ENCODE results near the gene PUSL1. TPM values are rescaled to one million over a fixed set of nuclear protein-coding genes. Genes with fewer than 3 reads are reported as not detected.

Gene PUSL1
- total RNA-seq, 1 donor = 12.6 TPM

DNA sequence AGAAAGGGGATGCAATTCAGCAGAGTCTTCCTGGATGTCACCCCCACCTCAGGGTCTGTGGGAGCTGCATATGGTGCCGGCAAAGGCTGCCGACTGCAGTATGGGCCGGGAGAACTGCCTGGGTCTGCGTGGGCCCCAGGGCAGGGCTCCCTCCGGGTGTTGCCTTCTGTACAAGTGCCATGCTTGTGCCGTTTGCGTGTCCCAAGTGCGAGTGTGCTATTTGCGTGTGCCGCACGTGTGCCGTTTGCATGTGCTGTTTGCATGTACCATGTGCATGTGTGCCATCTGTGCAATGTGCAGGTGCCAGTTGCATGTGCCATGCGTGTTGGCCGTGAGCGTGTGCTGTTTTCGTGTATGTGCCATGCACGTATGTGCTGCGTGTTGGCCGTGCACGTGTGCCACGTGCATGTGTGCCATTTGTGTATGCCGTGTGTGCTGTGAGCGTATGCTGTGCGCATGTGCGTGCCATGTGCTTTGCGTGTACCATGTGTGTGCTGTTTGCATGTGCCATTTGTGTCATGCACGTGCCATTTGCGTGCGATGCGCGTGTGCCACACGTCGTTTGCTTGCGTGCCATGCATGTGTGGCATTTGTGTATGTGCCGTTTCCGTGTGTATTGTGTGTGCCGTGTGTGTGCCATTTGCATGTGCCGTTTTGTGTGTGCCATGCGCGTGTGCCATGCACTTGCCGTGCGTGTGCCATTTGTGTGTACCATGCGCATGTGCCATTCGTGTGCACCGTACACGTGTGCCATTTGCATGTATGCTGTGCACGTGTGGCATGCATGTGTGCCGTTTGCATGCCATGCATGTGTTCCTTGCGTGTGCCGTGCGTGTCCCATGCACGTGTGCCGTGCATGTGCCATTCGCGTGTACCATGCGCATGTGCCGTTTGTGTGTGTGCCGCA is 21.2 kb downstream of the PUSL1 start:
- Histone ChIP-seq H3K4me3 (ENCODE audit: low read length) (no peak overlapping the region), H3K9me3 (ENCODE audit: low read depth, low read length) (no peaks in the 10 kb centered on the region), H3K27me3 (ENCODE audit: insufficient read depth, low read length) (no peaks in the 10 kb centered on the region), H3K4me1 (ENCODE audit: insufficient read depth, low read length) (peaks cover 15% of the 10 kb centered on the region)

DNA sequence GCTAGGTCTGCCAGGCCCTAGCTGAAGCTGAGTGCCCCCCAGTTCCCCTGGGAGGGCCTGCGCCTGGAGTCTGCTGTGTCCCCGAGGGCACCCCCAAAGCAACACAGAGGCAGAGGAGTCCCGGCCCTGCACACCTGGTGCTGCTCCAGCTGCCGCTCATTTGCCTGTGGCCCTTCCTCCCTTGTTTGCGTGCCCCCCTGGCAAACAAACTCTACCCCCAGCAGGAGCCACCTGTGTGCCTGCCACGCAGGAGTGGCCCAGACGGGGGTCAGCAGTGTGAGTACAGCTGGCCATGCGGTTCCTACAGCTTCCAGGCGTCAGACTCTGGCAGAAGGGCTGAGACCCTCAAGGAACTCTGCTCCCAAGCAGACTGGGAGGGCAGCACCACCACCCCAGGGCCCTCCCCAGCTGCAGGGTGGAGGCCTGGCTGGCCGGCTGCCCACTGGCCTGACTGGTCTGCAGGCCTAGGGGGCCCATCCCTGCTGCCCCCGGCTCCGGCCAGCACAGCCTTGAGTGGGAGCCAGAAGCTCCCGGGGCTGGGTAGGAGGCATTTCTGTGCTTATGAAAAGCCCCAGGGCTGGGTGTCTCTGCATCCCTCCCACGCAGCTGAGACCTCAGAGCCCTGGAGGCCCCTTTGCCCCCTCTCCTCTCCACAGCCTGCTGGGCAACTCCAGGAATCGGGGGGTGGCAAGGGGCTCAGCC is 22.1 kb downstream of the PUSL1 start:
- Histone ChIP-seq H3K27me3 (ENCODE audit: insufficient read depth, low read length) (no peaks in the 10 kb centered on the region), H3K9me3 (ENCODE audit: low read depth, low read length) (no peaks in the 10 kb centered on the region), H3K4me1 (ENCODE audit: insufficient read depth, low read length) (peaks cover 9% of the 10 kb centered on the region), H3K4me3 (ENCODE audit: low read length) (no peak overlapping the region)

DNA sequence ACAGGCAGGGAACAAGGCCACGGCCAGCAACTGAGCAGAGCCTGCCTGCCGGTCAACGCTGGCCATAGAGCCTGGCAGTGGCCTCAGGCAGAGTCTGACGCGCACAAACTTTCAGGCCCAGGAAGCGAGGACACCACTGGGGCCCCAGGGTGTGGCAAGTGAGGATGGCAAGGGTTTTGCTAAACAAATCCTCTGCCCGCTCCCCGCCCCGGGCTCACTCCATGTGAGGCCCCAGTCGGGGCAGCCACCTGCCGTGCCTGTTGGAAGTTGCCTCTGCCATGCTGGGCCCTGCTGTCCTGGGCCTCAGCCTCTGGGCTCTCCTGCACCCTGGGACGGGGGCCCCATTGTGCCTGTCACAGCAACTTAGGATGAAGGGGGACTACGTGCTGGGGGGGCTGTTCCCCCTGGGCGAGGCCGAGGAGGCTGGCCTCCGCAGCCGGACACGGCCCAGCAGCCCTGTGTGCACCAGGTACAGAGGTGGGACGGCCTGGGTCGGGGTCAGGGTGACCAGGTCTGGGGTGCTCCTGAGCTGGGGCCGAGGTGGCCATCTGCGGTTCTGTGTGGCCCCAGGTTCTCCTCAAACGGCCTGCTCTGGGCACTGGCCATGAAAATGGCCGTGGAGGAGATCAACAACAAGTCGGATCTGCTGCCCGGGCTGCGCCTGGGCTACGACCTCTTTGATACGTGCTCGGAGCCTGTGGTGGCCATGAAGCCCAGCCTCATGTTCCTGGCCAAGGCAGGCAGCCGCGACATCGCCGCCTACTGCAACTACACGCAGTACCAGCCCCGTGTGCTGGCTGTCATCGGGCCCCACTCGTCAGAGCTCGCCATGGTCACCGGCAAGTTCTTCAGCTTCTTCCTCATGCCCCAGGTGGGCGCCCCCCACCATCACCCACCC is 22.9 kb downstream of the PUSL1 start, which contains the start of gene TAS1R3:
Gene TAS1R3 (plus strand): TSS at position 213 of the 898 bp plus-strand sequence. CDS start 66 bp downstream, at position 279.
- no peak within 1 kb of the TSS for H3K4me3 ChIP-seq (ENCODE audit: low read length)

DNA sequence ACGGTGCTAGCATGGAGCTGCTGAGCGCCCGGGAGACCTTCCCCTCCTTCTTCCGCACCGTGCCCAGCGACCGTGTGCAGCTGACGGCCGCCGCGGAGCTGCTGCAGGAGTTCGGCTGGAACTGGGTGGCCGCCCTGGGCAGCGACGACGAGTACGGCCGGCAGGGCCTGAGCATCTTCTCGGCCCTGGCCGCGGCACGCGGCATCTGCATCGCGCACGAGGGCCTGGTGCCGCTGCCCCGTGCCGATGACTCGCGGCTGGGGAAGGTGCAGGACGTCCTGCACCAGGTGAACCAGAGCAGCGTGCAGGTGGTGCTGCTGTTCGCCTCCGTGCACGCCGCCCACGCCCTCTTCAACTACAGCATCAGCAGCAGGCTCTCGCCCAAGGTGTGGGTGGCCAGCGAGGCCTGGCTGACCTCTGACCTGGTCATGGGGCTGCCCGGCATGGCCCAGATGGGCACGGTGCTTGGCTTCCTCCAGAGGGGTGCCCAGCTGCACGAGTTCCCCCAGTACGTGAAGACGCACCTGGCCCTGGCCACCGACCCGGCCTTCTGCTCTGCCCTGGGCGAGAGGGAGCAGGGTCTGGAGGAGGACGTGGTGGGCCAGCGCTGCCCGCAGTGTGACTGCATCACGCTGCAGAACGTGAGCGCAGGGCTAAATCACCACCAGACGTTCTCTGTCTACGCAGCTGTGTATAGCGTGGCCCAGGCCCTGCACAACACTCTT is 23.8 kb downstream of the PUSL1 start:
- Histone ChIP-seq H3K9me3 (ENCODE audit: low read depth, low read length) (no peaks in the 10 kb centered on the region), H3K27me3 (ENCODE audit: insufficient read depth, low read length) (no peaks in the 10 kb centered on the region)

More for the DNA sequence above, 22.9 kb downstream of the PUSL1 start, which contains the start of gene TAS1R3:
- Histone ChIP-seq H3K27me3 (ENCODE audit: insufficient read depth, low read length) (no peaks in the 10 kb centered on the region), H3K9me3 (ENCODE audit: low read depth, low read length) (no peaks in the 10 kb centered on the region), H3K4me1 (ENCODE audit: insufficient read depth, low read length) (peaks cover under 1% of the 10 kb centered on the region)

DNA sequence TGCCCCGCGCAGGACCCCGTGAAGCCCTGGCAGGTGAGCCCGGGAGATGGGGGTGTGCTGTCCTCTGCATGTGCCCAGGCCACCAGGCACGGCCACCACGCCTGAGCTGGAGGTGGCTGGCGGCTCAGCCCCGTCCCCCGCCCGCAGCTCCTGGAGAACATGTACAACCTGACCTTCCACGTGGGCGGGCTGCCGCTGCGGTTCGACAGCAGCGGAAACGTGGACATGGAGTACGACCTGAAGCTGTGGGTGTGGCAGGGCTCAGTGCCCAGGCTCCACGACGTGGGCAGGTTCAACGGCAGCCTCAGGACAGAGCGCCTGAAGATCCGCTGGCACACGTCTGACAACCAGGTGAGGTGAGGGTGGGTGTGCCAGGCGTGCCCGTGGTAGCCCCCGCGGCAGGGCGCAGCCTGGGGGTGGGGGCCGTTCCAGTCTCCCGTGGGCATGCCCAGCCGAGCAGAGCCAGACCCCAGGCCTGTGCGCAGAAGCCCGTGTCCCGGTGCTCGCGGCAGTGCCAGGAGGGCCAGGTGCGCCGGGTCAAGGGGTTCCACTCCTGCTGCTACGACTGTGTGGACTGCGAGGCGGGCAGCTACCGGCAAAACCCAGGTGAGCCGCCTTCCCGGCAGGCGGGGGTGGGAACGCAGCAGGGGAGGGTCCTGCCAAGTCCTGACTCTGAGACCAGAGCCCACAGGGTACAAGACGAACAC is 24.5 kb downstream of the PUSL1 start:
- Histone ChIP-seq H3K9me3 (ENCODE audit: low read depth, low read length) (no peaks in the 10 kb centered on the region), H3K4me1 (ENCODE audit: insufficient read depth, low read length) (no peaks in the 10 kb centered on the region), H3K27me3 (ENCODE audit: insufficient read depth, low read length) (no peaks in the 10 kb centered on the region), H3K4me3 (ENCODE audit: low read length) (no peak overlapping the region)

More for the DNA sequence above, 23.8 kb downstream of the PUSL1 start:
- Histone ChIP-seq H3K4me1 (ENCODE audit: insufficient read depth, low read length) (no peaks in the 10 kb centered on the region), H3K4me3 (ENCODE audit: low read length) (no peak overlapping the region)

DNA sequence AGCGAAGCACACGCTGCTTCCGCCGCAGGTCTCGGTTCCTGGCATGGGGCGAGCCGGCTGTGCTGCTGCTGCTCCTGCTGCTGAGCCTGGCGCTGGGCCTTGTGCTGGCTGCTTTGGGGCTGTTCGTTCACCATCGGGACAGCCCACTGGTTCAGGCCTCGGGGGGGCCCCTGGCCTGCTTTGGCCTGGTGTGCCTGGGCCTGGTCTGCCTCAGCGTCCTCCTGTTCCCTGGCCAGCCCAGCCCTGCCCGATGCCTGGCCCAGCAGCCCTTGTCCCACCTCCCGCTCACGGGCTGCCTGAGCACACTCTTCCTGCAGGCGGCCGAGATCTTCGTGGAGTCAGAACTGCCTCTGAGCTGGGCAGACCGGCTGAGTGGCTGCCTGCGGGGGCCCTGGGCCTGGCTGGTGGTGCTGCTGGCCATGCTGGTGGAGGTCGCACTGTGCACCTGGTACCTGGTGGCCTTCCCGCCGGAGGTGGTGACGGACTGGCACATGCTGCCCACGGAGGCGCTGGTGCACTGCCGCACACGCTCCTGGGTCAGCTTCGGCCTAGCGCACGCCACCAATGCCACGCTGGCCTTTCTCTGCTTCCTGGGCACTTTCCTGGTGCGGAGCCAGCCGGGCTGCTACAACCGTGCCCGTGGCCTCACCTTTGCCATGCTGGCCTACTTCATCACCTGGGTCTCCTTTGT is 25.3 kb downstream of the PUSL1 start:
- no peaks in the 10 kb centered on the region for H3K4me1 ChIP-seq (ENCODE audit: insufficient read depth, low read length)
- H3K4me3 ChIP-seq (ENCODE audit: low read length) = no peak overlapping the region
- no peaks in the 10 kb centered on the region for H3K27me3 ChIP-seq (ENCODE audit: insufficient read depth, low read length)
- no peaks in the 10 kb centered on the region for H3K9me3 ChIP-seq (ENCODE audit: low read depth, low read length)

DNA sequence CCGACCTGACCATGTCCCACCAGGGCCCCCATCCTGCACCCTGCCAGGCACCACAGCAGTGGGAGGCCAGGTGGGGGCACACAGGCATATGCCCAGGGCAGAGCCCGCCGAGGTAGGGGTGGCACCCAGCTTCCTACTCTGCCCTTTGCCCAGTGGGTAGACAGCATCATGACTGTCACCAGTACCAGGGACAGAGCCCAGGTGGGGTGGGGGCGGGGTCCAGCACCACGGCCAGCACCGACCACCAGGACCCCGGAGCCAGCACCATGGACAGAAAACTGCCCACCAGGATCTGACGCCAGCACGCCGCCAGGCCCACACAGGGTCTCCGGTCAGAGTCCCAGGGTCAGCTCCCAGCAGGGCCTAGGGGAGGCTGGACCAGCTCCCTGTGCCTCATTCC is 26.4 kb downstream of the PUSL1 start:
- no peaks in the 10 kb centered on the region for H3K4me1 ChIP-seq (ENCODE audit: insufficient read depth, low read length)
- no peaks in the 10 kb centered on the region for H3K27me3 ChIP-seq (ENCODE audit: insufficient read depth, low read length)
- H3K4me3 ChIP-seq (ENCODE audit: low read length) = no peak overlapping the region
- H3K9me3 ChIP-seq (ENCODE audit: low read depth, low read length) = no peaks in the 10 kb centered on the region

DNA sequence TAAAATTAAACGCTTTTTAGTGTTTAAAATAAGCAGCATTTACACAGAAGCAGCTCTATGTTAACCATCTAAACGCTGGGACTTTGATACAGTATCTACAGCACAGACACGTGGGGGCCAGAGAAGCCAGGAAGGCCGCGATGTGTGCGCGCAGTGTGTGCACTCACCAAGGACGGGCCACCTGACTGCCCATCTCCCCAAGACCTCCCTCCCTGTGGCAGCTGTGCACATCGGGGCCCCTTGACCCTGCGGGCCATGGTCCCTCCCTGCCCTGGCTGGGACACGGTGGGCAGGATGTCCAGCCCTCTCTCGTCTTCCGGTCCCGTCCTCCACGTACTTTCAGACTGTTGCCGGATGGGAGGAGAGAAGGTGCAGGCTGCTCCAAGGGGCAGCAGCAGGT is 26.9 kb downstream of the PUSL1 start:
- Histone ChIP-seq H3K4me3 (ENCODE audit: low read length) (no peak overlapping the region), H3K27me3 (ENCODE audit: insufficient read depth, low read length) (no peaks in the 10 kb centered on the region), H3K9me3 (ENCODE audit: low read depth, low read length) (no peaks in the 10 kb centered on the region), H3K4me1 (ENCODE audit: insufficient read depth, low read length) (no peaks in the 10 kb centered on the region)

DNA sequence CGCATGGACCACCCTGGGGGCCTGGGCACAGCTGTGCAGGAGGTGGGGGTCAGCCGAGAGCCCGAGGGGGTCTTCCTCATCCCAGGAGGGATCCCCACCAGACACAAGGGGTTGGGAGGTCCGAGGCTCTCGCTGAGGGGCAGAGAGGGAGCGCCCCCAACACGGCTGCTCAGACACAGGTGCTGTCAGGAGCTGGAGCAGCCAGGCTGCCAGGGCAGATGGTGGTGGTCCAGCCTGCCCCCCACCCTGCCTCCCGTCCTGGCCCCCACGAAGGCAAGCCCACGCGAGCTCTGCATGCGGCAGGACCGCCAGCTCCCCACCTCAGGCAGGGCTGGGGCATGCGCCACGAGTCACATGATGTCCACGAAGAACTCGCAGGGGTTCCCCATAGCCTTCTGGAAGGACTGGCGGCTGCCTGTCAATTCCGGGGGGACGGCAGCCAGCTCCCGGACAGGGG is 27.4 kb downstream of the PUSL1 start:
- no peak overlapping the region for H3K4me3 ChIP-seq (ENCODE audit: low read length)

DNA sequence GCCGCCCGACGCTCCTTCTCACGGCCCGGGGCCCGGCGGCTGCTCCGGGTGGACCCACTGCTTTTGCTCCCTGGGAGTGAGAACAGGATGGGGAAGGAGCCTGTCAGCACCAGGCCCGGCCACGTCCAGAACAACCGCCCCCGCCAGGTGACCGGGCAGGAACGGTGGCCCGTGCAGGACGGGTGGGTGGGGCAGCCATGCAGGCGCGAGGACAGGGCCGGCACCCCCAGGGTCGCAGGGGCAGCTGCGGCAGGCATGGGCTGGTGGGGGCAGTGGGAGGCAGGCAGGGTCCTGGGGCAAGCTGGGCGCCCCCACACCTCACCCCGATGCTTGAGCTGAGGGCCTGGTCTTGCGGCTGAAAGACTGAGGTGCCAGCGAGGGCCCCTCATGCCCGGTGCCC is 28.0 kb downstream of the PUSL1 start:
- Histone ChIP-seq H3K27me3 (ENCODE audit: insufficient read depth, low read length) (no peaks in the 10 kb centered on the region), H3K4me3 (ENCODE audit: low read length) (no peak overlapping the region), H3K9me3 (ENCODE audit: low read depth, low read length) (no peaks in the 10 kb centered on the region)

More for the DNA sequence above, 27.4 kb downstream of the PUSL1 start:
- Histone ChIP-seq H3K4me1 (ENCODE audit: insufficient read depth, low read length) (no peaks in the 10 kb centered on the region), H3K27me3 (ENCODE audit: insufficient read depth, low read length) (no peaks in the 10 kb centered on the region), H3K9me3 (ENCODE audit: low read depth, low read length) (no peaks in the 10 kb centered on the region)

DNA sequence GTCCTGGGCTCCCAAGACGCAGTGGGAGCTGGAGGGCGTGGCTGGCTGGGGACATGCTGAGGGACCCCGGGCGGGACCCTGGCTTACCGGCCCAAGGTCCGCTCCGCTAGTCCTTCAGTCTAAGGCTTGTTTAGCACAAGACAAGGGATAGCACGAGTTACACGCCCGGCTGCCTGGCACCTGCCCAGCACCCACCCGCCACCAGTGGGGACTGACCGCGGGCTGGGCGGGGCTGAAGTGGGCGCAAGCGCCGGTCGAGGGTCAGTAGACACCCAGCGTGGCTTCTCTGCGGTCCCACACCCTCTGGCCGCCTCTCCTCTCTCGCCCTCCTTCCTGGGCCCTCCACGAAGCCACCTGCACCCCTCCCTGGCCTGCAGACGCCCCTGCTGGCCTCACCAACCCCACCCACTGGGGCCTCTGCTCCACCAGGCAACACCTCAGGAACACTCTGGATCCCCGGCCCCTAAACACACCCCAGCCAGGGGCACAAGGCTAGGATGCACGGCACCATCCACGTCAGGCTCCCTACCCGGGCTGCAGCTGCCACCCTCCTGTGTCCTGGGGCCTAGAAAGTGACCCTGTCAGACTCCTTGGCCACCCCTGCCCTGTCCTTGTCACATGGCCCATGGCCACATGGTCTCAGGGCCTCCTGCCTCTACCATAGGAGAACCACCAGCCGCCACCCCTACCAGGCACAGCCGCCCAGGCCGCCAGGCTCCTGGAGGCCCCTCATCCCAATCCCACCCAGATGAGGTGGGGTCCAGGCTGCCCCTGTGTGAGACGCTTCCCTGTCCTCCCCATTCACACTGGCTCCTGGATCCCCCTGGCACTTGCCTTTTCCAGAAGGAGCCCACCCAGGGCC is 28.8 kb downstream of the PUSL1 start:
- H3K27me3 ChIP-seq (ENCODE audit: insufficient read depth, low read length) = no peaks in the 10 kb centered on the region
- no peaks in the 10 kb centered on the region for H3K9me3 ChIP-seq (ENCODE audit: low read depth, low read length)
- no peak overlapping the region for H3K4me3 ChIP-seq (ENCODE audit: low read length)
- H3K4me1 ChIP-seq (ENCODE audit: insufficient read depth, low read length) = no peaks in the 10 kb centered on the region

More for the DNA sequence above, 28.0 kb downstream of the PUSL1 start:
- H3K4me1 ChIP-seq (ENCODE audit: insufficient read depth, low read length) = no peaks in the 10 kb centered on the region

DNA sequence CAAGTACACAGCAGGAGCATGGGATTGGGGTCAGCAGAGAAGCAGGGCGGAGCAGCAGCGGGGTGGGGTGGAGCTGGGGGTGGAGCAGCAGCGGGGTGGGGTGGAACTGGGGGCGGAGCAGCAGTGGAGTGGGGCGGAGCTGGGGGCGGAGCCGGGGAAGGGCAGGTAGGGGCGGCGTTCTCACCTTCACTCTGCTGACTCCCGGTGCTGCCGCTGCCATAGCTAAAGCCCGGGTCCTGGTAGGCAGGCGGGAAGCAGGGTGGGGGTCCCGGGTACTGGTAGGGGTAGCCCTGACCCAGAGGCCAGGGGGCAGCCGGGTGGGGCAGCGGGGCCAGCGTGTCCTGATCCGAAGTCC is 29.4 kb downstream of the PUSL1 start:
- Histone ChIP-seq H3K4me1 (ENCODE audit: insufficient read depth, low read length) (no peaks in the 10 kb centered on the region), H3K27me3 (ENCODE audit: insufficient read depth, low read length) (no peaks in the 10 kb centered on the region), H3K4me3 (ENCODE audit: low read length) (no peak overlapping the region), H3K9me3 (ENCODE audit: low read depth, low read length) (no peaks in the 10 kb centered on the region)
